ENCODE results near the gene LRRC27.

The LRRC27 gene

DNA sequence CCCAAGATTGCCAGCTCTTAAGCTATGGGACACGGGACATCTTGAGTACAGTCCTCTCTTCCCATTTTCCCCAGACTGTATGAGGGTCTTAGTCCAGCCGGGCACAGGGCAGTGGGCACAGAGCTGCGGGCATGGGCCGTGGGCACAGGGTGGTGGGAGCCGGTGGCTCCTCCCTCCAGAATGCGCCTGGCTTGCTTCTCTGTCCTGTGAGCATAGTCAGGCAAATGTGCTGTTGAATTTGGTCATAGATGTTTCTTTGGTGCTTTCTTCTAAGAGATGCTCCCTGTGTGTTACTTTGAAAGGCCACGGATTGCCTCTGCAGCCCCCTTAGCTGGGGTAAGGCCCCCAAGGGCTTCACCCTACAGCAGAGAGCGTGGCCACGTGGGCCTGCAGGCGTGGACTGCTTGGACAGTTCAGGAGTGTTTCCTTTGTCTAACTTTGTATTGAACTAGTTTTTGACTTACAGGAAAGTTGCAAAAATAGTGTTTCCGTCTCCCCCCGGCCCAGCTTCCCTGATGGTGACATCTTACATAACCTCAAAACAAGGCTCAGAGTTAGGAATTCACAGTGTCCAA is 24.7 kb downstream of the LRRC27 start:
- DNase-seq = no peak

DNA sequence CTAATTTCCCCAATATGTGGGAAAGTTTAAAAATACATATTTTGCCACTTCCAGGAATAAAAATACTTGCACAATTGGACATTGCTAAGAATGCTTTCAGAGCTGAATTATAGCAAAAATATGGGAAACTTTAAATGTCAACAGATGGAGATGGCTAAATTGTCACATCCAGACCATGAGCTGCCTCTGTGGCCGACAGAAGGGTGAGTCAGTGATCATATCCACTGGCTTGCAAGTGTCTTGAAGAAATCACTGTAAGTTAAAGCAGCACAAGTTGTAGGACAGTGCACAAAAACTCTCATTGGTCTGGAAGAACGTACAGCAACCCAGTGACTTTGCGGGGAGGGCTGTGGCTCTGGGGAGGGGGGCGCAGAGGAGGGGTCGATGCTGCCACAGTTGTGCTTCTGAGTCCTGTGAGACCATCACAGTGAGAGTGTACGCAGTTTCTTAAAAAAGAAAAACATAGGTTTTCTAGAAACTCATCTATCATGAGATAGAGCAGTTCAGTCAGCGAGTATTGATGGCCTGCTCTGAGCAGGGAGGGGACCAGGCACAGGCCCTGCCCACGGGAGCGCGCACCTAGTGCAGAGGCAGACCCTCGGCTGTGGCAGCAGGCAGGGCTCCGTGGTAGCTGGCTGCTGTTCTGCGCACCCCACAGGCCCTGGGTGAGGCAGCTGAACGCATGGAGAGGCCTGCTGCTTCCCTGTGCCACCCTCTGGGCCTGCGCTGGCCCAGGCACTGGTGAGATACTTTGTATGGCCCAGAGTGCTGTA is 25.5 kb downstream of the LRRC27 start:
- no peak for DNase-seq

DNA sequence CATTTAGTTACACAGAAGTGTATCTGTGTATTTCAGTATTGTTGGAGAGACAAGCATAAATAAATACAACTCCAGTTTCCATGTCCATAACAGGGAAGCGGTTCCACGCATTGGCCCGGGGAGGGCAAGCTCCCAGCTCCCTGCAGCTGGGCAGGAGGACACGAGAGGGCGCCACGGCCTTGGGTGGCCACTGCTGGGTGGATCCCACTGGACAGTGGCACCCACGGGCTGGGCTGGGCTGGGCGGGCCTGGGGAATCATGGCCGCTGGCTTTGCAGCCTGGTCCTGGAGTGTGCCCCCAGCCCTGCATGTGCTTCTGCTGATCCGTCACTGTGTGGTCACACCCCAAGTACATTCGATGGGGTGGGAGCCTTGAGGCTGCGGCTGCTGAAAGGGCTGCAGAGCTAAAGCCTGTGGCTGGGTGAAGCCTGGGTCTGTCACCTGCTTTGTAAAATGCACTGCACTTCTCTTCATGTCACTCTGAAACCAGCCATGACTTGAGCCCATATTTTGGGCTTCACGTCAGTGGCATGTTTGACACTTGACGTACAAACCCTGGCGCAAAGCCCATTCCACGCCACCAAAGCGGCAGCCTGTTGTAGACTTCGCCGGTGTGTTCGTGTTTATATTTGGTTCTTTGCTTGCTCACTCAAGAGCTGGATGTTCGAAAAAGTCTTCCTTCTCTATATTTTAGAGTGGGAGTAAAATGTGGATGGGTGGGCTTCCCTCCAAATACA is 27.5 kb downstream of the LRRC27 start:
- no peak for DNase-seq

DNA sequence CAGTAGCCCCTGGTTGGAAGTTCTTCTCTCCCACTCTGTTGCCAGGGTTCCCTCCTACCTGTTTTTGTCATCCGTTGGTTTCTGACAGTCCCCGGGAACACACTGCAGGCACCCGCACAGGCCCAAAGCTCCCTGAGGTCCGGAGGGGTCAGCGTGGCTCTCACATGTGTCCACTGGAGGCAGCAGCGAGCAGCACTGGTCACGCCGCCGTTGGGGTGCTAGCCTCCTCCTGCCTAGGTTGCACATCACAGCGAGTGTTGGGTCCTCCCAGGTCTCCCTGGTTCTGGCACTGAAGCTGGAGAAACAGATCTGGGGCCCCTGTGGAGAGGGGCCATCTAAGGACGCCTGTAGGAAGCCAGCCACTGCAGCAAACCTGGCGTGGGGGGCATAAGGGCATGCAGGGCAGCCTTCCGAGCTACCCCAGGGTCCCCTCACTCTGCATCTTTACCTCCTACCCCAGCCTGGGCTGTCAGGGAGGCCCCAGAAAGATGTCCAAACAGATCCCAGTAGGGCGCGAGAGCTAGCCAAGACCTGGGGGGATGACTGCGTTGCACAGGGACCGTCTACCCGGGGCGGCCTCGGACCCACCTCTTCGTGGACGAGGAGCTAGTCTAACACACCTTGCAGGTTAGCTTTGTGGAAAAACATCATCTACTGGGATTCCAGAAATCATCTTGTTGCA is 28.9 kb downstream of the LRRC27 start:
- no peak for DNase-seq

DNA sequence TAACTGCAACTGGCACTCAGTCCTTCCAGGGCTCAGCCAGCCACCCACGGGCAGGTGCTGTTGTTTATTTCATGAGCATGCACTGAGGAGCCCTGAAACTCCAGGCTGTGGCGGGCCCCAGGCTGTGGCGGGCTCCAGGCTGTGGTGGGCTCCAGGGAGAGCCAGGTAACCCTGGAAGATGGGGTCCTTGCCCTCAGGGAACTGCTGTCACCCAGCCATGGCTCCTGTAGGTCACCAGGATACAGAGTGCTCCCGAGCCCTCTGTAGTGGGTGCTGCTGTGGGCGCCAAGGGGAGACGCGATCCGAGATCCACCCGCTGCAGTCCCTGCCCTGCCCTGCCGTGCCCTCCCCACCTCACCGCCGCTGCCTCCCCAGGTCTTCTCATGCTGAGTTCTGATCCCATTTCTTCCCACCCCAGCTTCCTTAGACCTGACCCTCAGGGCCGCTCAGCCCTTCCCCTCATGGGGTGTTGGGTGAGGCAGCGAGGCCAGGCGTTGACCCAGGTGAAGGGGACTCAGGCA is 29.6 kb downstream of the LRRC27 start:
- DNase-seq = no peak

DNA sequence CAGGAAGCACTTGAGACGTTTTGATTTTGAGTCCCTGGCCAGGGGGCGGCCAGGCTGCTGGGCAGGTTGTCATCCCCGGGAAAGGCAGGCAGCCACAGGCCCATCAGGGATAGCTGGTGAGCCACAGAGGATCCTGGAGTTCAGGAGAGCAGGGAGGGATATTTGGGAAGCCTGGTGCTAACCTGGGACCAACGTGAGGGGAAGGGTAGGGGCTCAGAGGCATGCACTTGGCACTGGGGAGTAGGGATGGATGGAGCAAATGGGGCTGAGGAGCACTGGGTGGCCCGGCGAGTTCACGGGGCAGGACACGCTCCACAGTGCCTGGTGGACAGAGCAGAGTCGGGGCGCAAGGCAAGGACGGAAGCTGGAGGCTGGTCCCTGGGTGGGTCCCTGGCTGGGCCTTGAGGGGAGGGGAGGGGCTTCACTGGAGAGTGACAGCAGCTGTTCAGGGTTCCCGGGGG is 30.2 kb downstream of the LRRC27 start:
- no peak for DNase-seq

DNA sequence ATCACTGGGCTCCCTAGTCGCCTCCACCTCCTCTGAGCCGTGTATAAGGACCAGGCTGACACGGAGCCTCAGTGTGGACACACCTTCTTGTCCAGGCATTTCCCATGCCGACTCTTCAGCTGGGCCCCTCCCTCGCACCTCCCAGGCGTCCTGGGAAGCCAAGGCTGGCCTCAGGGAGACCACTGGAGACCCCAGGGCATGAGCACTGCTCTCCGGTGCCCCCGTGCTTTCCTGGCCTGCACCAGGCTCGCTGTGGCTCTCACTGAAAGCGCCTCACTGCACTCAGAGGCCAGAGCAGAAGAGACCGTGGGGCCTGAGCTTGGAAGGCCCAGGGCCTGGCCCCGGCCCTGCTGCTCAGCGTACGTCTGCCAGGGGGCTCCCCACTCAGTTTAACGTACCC is 31.4 kb downstream of the LRRC27 start:
- no peak for DNase-seq

DNA sequence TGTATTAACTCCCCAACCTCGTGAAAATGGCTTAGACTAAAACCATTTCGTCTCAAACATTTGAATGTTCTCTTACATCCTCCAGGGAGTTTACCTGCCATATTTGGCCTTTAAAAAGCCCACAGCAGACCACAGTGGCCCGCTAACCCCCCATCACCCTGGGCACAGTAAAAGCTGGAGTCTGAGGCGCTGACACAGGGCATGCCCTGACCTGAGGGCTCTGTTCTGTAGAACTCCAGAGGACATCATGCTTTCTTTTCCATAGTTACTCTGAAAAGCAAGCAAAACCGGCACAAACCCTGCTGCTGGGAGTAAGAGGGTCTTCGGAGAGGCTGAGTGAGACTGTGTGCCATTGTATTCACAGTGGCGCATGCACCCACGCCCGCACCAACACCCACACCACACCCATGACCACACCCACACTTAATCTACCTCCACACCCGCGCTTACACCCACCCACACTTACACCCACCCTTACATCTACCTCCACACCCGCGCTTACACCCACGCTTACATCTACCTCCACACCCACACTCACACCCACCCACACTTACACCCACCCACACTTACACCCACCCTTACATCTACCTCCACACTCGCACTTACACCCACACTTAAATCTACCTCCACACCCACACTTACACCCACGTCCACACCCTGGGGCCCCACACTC is 32.1 kb downstream of the LRRC27 start:
- no peak for DNase-seq

DNA sequence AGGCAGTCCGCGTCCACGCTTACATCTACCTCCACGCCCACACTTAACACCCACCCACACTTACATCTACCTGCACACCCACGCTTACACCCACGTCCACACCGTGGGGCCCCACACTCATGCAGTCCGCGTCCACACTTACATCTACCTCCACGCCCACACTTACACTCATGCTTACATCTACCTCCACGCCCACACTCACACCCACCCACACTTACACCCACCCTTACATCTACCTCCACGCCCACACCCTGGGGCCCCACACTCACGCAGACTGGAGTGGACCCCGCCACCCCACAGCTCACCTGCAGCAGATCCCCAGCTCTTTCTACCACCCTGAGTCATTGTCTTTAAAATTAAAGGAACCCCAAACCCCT is 32.6 kb downstream of the LRRC27 start:
- no peak for DNase-seq

DNA sequence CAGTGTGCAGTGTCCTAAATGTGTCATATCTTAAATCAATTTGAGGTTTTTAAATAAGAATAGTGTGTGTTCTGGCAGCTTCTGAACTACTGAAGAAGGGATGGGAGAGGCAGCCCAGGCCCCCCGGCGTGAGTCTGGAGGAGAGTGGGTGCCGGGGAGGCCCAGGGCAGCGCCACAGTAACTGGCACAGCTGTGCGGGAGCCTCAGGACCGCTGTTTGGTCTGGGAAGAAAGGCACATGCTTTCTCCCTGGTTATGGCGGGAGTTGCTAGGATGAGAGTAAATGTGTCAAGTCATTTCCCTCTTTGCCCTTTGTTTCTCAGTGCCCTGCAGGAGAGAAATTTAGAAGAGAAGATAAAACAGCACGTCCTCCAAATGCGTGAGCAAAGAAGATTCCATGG is 33.1 kb downstream of the LRRC27 start:
- DNase-seq = no peak

DNA sequence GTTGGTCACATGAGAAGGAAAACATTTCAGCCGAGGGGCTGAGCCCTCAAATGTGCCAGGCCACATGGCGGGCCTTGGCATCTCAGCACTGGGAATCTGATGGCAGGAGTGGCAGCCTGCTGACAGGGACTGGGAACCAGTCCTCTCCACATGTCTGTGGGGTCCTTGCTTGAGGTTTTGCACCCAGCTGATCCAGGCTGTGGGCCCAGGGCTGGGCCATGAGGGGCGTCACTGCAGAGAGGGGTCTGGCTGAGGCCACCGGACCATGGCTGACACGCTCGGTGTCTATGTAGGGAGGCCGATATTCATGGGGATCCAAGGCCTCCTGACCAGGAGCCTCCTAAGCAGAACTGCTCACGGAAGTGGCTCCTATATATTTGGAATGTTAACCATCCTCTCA is 34.0 kb downstream of the LRRC27 start:
- no peak for DNase-seq

DNA sequence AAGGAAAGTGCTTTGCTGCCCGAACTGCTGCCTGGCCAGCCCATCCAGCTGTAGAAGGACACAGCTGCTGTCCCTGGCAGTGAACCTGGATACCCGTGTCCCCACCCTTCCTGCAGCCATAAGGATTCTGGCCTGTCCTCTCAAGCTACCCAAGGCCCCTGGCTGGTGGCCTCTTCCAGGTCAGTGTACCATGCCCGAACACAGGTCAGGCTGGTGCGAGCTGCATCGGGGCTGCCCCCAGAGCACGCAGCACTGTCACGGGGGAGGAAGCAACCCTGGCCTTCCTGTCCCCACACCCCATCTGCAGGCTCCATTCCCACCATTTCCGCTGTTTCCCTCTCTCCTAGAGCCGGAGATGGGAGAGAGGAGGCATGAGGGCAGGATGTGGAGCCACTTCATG is 34.5 kb downstream of the LRRC27 start:
- no peak for DNase-seq

DNA sequence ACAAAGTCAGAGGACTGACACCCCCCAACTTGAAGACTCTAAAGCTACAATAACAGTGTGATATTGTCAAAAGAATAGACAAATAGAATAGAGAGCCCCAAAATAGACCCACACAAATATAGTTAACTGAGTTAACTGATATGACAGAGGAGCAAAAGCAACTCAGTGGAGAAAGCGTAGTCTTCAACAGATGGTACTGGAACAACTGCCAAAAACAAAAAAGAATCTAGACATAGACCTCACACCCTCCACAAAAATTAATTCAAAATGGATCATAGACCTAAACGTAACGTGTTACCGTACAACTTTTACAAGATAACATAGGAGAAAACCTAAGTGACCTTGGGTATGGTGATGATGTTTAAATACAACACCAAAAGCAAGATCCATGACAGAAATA is 36.4 kb downstream of the LRRC27 start:
- no peak for DNase-seq

DNA sequence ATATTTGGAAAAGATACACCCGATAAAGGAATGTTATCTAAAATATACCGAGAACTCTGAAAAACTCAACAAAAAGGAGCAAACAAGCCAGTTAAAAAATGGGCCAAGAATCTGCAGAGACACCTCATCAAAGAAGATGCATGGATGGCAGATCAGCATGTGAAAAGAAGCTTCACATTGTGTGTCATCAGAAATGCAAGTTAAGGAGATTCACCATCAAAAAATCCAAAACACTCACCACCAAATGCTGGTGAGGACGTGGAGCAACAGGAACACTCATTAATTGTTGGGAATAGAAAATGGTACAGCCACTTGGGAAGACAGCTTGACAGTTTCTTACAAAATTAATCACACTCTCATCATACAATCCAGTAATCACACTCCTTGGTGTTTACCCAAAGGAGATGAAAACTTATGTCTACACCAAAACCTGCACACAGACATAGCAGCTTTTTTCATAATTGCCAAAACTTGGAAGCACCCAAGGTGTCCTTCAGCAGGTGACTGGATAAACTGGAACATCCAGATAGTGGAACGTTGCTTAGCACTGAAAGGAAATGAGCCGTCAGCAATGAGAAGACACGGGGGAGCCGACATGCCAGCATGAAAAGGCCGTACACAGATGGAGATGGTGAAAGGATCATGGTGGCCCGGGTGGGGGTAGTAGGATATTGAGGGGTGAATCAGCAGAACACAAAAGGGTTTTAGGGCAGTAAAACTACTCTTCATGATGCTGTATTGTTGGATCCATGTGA is 37.1 kb downstream of the LRRC27 start:
- no peak for DNase-seq

DNA sequence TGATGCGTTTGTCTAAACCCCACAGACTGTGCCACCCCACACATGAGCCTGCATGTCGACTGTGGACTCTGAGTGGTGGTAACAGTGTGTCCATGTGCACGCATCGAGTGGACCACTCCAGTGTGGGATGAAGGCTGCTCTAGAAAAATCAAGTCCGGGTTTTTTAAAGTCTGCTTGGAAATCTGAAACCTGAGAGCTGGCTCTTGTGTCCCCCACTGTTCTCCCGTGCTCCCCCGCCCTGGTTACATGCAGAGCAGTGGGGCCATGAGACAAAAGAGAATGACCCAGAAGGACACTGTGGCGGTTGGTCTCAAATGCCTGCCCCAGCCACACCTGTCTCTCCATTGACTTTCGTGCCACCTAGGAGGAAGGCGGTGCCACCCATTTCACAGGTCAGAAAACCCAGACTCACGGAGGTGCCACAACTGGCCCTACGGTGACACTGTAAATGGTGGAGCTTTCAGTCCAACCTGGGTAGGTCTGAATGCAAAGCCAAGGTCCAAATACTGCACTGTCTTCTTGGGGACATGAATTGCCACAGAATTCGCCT is 37.7 kb downstream of the LRRC27 start:
- DNase-seq = no peak

DNA sequence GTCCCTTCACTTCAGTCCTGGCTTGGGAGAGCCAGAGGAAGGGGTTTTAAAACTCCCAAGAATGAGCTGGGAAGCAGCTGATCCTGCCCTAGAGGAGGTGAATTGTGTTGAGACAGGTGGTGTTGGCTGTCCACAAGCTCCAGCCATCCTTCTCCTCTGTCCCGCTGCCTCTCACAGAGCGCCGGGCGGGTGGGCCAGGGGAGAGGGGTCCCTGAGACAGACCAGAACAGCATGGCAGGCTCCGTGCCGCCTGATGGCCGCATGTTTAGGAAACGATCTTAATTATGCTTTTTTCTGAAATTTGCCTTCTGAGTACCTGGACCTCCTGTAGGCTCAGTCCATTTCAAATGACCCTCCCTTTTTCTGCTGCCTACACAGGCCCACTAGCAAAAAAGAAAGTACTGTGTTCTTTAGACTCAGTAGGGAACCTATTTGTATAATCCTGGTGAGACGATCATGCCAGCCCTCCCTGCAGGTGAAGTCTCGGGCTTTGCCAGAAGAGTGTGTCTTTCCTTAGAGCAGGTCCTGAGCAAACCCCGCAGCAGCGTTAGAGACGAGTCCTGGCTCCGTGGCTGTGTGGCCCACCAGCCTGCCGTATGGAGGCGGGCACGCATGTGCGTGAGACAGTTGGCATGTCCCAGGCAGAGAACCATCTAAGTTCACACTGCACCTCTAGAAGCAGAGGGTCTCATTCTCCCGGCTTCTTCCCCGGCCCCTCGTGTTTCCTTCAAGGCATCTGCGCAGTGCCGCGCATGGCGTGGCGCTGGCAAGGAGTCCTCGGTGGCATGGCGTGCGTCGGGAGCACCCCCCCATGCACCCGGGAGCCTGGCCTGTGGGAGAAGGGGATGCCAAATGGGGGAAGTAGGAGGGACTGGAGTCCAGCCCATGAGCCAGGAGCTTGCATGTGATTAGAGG is 38.7 kb downstream of the LRRC27 start:
- no peak for DNase-seq

DNA sequence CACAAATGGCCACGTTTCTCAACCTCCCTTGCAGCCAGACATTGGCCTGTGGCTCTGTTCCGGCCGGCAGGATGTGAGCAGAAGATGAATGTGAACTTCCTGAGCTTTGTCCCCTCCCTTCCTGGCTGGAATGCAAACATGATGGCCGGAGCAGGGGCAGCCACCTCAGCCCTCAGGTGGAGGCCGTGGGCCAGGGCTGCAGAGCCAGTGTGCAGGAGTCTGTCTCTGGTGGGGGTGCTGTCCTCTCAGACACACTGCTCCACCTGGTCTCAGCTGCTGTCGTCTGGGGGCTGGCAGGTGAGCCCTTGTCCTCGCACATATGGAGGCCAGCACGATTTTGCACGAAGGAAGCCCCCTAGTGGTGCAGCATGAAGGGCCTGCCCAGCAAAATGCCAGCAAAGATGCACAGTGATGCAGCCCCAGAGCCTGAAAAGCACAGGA is 39.7 kb downstream of the LRRC27 start:
- no peak for DNase-seq

DNA sequence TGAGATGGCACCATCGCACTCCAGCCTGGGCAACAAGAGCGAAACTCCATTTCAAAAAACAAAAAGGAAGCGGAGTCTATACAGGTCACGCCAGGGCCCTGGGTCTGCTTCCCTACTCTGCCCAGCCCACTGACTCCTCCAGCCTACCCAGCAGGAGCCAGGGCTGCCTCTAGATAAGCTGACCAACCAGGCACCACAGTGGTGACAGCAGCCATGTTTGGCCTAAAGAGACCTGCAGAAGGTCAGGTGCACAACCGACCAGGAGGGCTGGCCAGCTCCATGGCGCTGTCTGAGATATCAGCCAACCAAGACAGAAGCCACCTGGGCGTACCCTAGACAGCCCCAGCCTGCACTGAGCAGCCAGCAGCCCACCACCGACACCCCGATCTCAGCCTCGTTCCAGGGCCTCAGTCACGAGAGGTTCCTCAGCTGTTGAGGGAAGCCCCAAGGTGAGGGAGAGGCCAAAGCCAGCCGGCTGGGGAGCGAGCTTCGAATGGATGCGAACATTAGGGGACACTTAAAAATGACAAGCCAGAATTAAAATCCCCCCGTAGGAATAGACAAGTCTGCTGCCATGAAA is 40.6 kb downstream of the LRRC27 start:
- DNase-seq = no peak

DNA sequence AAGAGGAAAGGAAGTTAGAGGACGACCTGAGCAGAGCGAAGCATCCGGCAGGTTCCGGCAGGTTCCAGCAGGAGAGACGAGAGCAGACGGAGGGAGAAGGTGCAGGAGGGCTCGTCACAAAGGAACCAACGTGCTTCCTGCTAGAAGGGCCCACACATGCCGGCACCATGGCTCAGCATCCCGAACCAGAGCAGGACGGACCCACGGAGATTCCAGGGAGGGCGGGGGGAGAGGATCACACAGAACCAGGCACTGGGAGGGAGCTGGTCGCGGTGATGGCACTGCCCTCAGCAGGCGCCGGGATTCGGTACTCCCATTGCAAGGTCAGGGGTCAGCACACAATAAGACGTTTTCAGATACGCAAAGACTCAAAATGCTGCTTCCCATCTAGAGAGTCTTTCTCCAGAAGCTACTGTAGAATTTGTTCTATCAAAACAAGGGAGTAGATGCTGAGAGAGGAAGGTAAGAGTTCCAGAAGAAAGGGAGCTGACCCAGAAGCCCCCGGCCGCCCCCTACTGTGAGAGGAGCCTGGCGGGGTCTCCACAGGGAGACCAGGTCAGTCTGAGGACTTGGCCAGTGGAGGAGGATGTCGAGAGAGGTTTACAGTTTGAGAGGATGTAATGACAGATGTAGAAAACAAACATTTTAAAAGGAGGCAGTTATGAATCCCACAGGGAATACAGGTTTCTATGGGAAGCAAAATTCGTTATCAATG is 41.4 kb downstream of the LRRC27 start:
- no peak for DNase-seq
